Ascending aorta (tissue), 2 donors: Measurements from ENCODE around the gene DNAJC5. TPM values are rescaled to one million over a fixed set of nuclear protein-coding genes. Genes with fewer than 3 reads are reported as not detected.
"Not testable (repeated sequence)": the region's sequence is repeated elsewhere in the genome, so short reads cannot be mapped to it uniquely, and the experiment has no call there.

Experiments used
- DNase-seq, 2 donors: peaks; one replicate each; pipeline ENCODE4 v3.0.0-alpha.2; 2019; ENCODE audit warnings: low spot score in 2 of 2
- H3K27ac ChIP-seq, 2 donors: fragments of 200-600 bp; sonication (generic); one replicate each; pipeline ENCODE4 v1.5.1; 2016 to 2017; ENCODE audit warnings: mild to moderate bottlenecking in 1 of 2
- H3K27me3 ChIP-seq: fragments of 200-600 bp; sonication (generic); one replicate; pipeline ENCODE4 v1.5.1; 2017
- H3K36me3 ChIP-seq, 2 donors: fragments of 200-600 bp; sonication (generic); one replicate each; pipeline ENCODE4 v1.5.1; 2016
- H3K4me1 ChIP-seq, 2 donors: fragments of 200-600 bp; sonication (generic); one replicate each; pipeline ENCODE4 v1.5.1; 2016 to 2017; ENCODE audit warnings: mild to moderate bottlenecking in 1 of 2
- H3K4me3 ChIP-seq, 2 donors: fragments of 200-600 bp; sonication (generic); one replicate each; pipeline ENCODE4 v1.5.1; 2016 to 2017; ENCODE audit warnings: mild to moderate bottlenecking in 1 of 2
- H3K9me3 ChIP-seq, 2 donors: fragments of 200-600 bp; sonication (generic); one replicate each; pipeline ENCODE4 v1.5.1; 2016
- CTCF ChIP-seq, 3 experiments: fragments of 200-600 bp in 2 of 3; fragments of 450-650 bp in 1 of 3; sonication (generic) in 2 of 3; IDR thresholded peaks; one replicate each; pipeline ENCODE4 v1.5.1; 2016 to 2019; ENCODE audit warnings: antibody characterized with exemption in 3 of 3, mild to moderate bottlenecking in 1 of 3, moderate library complexity in 1 of 3
- intact Hi-C: fragments of 100-400 bp; cut with DNase I; formaldehyde crosslinking; loops from one replicate; pipeline ENCODE4 v1.15.1; 2023
- total RNA-seq: library from RNA; depleted of rRNA; stranded (reverse); fragments of >200 nt; gene quantifications from one replicate; pipeline ENCODE4 v1.1.0, GENCODE V29; 2016

Gene DNAJC5
- total RNA-seq, 1 donor from 2014 or later: 42.9 TPM

- TF ChIP-seq CTCF (IDR thresholded peaks at IDR 0.05): no peak
- peak overlapping the region; percentile 43 to 63 for H3K27ac ChIP-seq
- DNase-seq: no peak
- intact Hi-C loops: loop anchor here (2.0 to 5.0 kb wide), 3 partner anchors 63 to 436 kb away; partner anchors contain the start of genes DNAJC5, PPDPF and TCEA2
- H3K9me3 ChIP-seq: no peaks in the 10 kb centered on the region
- H3K36me3 ChIP-seq: peaks cover 0 to 29% of the 10 kb centered on the region in 2 donors
- peaks cover 7 to 29% of the 10 kb centered on the region in 2 donors for H3K4me1 ChIP-seq
- H3K4me3 ChIP-seq: peak overlapping the region in 1 of 2 donors; percentile 74
- no peaks in the 10 kb centered on the region for H3K27me3 ChIP-seq
These were observed 62.9 kb downstream of the DNAJC5 start for GRCh38 chr20:63957690-63958441.

GRCh38 chr20:63958471-63958870 is 63.5 kb downstream of the DNAJC5 start:
- TF ChIP-seq CTCF (IDR thresholded peaks at IDR 0.05): no peak
- H3K4me1 ChIP-seq: peaks cover 7 to 29% of the 10 kb centered on the region in 2 donors
- no peak for DNase-seq
- H3K4me3 ChIP-seq: no peak overlapping the region
- no peak overlapping the region for H3K27ac ChIP-seq
- intact Hi-C loops: loop anchor here (5.0 kb wide), 1 partner anchor 436 kb away; the partner anchor contains the start of gene PPDPF
- H3K9me3 ChIP-seq: no peaks in the 10 kb centered on the region
- peaks cover 5 to 35% of the 10 kb centered on the region in 2 donors for H3K36me3 ChIP-seq
- H3K27me3 ChIP-seq: no peaks in the 10 kb centered on the region

- TF ChIP-seq CTCF (IDR thresholded peaks at IDR 0.05): no peak
- no peak overlapping the region for H3K4me3 ChIP-seq
- peaks cover 10 to 41% of the 10 kb centered on the region in 2 donors for H3K36me3 ChIP-seq
These were observed 64.2 kb downstream of the DNAJC5 start for GRCh38 chr20:63958964-63959698.

GRCh38 chr20:63959699-63960075 is 64.8 kb downstream of the DNAJC5 start:
- Histone ChIP-seq H3K9me3 (no peaks in the 10 kb centered on the region), H3K4me3 (no peak overlapping the region), H3K27ac (no peak overlapping the region), H3K36me3 (peaks cover 10 to 41% of the 10 kb centered on the region in 2 donors), H3K4me1 (peaks cover 6 to 17% of the 10 kb centered on the region in 2 donors), H3K27me3 (no peaks in the 10 kb centered on the region)
- DNase-seq: no peak
- intact Hi-C loops: loop anchor here (5.0 kb wide), 1 partner anchor 437 kb away; the partner anchor contains the start of gene PPDPF
- TF ChIP-seq CTCF (IDR thresholded peaks at IDR 0.05): no peak

More at GRCh38 chr20:63958964-63959698, 64.2 kb downstream of the DNAJC5 start:
- Histone ChIP-seq H3K27me3 (no peaks in the 10 kb centered on the region), H3K27ac (no peak overlapping the region), H3K4me1 (peaks cover 7 to 22% of the 10 kb centered on the region in 2 donors), H3K9me3 (no peaks in the 10 kb centered on the region)
- no peak for DNase-seq
- intact Hi-C loops: loop anchor here (5.0 kb wide), 1 partner anchor 437 kb away; the partner anchor contains the start of gene PPDPF

GRCh38 chr20:63960654-63961621 is 66.0 kb downstream of the DNAJC5 start:
- peaks cover 4 to 12% of the 10 kb centered on the region in 2 donors for H3K4me1 ChIP-seq
- H3K4me3 ChIP-seq, H3K27ac ChIP-seq, H3K27me3 ChIP-seq, DNase-seq, H3K9me3 ChIP-seq, intact Hi-C loops: not testable (repeated sequence)
- peaks cover 10 to 41% of the 10 kb centered on the region in 2 donors for H3K36me3 ChIP-seq
